Middle frontal gyrus (tissue), 1 donor: ENCODE data around the gene HSD11B1L.

Experiments used
- DNase-seq: peaks from one replicate; pipeline ENCODE4 v3.0.0-alpha.2; 2015; ENCODE audit warnings: low spot score; ENCODE audit errors: extremely low spot score

HSD11B1L gene, protein sequence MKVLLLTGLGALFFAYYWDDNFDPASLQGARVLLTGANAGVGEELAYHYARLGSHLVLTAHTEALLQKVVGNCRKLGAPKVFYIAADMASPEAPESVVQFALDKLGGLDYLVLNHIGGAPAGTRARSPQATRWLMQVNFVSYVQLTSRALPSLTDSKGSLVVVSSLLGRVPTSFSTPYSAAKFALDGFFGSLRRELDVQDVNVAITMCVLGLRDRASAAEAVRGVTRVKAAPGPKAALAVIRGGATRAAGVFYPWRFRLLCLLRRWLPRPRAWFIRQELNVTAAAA

GRCh38 chr19:5680437-5681368 is at the start of gene HSD11B1L, which contains the start of gene MICOS13:
Gene HSD11B1L, plus strand, starts transcription at chr19:5681027. Its CDS starts 3,806 bp downstream, at chr19:5684833.
Gene MICOS13, minus strand, starts transcription at chr19:5680516. Its CDS starts 30 bp downstream, at chr19:5680486.
- peak; percentile 98 for DNase-seq

GRCh38 chr19:5631567-5632240 is 49.1 kb upstream of the HSD11B1L start:
- DNase-seq = no peak

DNA sequence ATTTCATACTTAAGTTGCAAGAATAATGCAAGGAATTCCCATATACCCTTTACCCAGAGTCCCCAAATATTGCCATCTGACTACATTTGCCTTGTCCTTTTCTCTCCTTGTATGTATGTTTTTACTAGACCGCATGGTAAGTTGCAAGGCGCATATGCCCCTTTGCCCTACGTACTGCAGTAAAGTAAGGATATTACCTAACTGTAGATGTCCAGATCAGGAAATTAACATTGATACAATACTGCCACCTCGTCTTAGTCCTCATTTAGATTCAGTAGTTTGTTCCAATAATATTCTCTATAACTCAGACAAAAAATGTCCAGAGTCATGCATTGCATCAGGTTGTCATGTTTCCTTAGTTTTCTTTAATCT is 48.6 kb upstream of the HSD11B1L start:
- no peak for DNase-seq

DNA sequence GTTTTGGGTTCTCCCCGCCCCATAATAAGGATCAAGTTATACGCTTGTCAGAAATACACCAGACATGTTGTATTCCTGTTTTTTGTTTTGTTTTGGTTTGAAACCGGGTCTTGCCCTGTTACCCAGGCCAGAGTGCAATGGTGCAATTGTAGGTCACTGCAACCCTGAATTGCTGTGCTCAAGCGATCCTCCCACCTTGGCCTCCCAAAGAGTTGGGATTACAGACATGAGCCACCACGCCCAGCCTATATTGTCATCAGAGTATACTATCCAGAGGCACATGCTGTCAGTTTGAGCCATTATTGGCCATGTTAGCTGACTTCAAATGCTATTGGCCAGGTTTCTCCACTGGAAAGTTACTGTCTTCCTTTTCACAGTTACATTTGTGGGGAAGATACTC is 48.2 kb upstream of the HSD11B1L start:
- no peak for DNase-seq

- DNase-seq = no peak
These were observed 45.4 kb upstream of the HSD11B1L start for GRCh38 chr19:5635427-5635826.

DNA sequence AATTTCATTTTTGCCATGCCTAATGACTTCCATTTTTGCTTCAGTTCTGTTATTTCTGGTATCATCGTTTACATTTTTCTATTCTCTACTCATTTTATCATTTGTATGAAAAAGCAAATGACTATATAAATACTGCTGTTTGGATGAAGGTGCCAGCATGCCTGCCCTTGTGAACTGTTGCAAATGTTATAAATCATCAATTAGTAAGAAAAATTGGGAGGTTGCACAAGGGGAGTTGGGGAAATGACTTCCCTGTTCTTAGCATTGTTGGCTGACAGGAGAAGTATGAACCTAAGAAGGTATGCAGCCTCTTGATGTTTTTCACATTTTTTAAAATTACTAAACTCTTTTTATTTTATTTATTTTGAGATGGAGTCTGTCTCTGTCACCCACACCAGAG is 42.9 kb upstream of the HSD11B1L start:
- no peak for DNase-seq

GRCh38 chr19:5641171-5641570 is 39.7 kb upstream of the HSD11B1L start:
- DNase-seq = no peak

DNA sequence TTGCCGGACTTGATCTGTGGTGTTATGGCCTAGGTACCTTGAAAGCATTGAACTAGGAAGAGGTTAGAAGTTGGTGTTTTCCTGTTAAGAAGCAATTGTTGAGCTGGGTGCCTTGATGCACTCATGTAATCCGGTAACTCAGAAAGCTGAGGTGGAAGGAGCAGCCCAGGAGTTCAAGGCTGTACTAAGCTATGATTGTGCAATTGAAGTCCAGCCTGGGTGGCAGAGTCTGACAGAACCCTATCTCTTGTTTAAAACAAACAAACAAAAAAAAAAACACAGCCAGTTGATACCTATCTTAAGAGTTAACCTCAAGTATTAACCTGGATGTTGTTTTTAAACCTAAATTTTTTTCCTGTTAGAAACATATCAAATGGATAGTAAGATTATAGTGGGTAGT is 38.6 kb upstream of the HSD11B1L start:
- no peak for DNase-seq

- DNase-seq = no peak
These were observed 37.8 kb upstream of the HSD11B1L start for GRCh38 chr19:5643060-5643459.

DNA sequence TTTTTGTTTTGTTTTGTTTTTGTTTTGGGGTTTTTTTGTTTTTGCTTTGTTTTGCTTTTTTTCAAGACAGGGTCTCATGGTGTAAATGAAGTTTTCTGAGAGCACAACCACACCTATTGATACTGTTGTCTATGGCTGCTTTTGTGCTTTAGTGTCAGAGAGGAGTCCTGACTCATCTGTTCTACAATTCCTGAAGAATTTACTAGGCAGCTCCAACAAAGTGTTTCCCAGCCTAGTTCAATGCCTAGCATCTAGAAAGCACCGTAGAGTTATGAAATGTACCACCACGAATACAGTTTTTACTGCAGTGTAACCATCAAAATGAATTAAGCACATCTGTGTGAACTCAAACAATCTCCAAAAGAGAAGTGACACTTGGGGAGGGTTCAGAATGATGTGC is 36.8 kb upstream of the HSD11B1L start:
- DNase-seq = no peak

GRCh38 chr19:5645409-5645808 is 35.4 kb upstream of the HSD11B1L start:
- no peak for DNase-seq

- DNase-seq = no peak
These were observed 34.1 kb upstream of the HSD11B1L start for GRCh38 chr19:5646703-5647102.

GRCh38 chr19:5648464-5648863 is 32.4 kb upstream of the HSD11B1L start:
- no peak for DNase-seq

- no peak for DNase-seq
These were observed 29.5 kb upstream of the HSD11B1L start for GRCh38 chr19:5651361-5651760.

DNA sequence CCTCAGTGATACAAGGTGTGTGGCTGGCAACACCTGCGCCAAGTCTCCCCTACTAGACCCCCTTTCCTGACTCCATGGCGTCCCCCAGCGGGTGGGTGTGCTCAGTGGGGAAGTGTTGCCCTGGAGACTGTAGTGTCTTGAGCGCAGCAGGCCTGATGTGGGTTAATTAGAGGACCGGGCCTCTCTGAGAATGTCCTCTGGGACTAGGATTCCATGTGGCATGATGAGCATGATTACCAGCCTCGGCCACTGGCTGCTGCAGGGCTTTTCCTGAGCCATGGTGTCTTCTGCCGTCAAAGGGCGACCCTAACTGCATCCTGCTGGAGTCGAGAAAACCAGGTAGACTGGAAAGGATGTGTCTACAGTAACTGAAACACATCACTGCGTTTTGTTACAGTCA is 28.6 kb upstream of the HSD11B1L start:
- DNase-seq = no peak

DNA sequence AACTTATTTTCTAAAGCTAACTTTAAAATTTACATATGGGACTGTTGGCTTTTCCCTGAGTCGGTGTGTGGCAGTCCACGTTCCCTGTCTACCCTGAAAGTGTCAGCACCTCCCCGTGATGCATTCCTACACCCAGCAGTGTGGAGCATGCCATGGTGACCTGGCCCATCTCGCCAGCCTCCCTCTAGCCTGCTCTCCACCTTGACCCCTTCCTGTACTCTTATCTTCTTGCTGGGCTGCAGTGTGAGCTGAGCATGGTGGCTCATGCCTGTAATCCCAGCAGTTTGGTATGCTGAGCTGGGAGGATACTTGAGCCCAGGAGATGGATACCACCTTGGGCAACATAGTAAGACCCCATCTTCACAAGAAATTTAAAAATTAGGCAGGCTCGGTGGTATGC is 25.9 kb upstream of the HSD11B1L start:
- no peak for DNase-seq

DNA sequence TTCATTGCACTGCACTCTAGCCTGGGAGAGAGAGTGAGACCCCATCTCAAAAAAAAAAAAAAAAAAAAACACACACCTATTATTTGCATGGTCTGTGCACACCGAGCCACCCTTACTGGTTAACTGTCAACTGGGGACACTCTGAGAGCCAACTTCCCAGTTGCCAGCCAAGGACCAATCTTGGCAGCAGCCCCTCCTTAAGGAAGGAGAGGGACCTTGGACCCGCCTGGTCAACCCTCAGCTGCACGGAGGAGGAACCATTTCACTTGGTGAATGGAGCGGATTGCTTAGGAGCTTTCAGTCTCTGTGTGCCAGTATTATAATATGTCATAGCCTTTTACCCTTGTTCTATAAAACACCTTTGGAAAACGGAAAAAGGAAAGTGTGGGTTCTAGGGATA is 25.4 kb upstream of the HSD11B1L start:
- no peak for DNase-seq

GRCh38 chr19:5661483-5661882 is 19.3 kb upstream of the HSD11B1L start:
- no peak for DNase-seq

GRCh38 chr19:5663904-5664303 is 16.9 kb upstream of the HSD11B1L start:
- no peak for DNase-seq

DNA sequence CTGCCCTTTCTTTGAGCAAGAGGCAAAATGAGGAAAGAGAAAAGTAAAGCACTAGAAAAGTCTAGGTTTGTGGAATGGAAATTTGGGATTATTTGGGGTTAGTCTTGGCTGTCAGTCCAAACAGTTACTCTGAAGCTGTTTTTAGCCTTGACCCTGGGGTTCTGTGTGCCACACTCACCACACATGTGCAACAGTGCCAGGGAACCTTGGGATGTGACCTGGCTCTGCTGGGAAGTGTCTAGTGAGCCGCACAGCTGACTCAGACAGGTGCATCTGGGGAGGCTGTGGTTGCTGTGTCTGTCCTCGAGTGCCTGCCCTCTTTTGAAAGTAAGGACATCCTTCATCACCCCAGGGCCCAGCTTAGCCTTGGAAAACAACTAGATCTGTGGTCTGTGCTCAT is 16.3 kb upstream of the HSD11B1L start:
- DNase-seq = no peak

GRCh38 chr19:5665781-5666513 is 14.9 kb upstream of the HSD11B1L start:
- DNase-seq = no peak
